NCI-H524 (cell line): Measurements from ENCODE around the gene ACTR1B.
"Not testable (repeated sequence)": the region's sequence is repeated elsewhere in the genome, so short reads cannot be mapped to it uniquely, and the experiment has no call there.

Experiments
- DNase-seq, 2 experiments: peaks; one replicate each; lab custom pipeline; 2025; lab: John Stamatoyannopoulos, UW

Gene ACTR1B

GRCh38 chr2:97688062-97688827 is 24.4 kb upstream of the ACTR1B start:
- DNase-seq = no peak

GRCh38 chr2:97687235-97687634 is 23.4 kb upstream of the ACTR1B start:
- DNase-seq = not testable (repeated sequence)

GRCh38 chr2:97678298-97678697 is 14.5 kb upstream of the ACTR1B start:
- DNase-seq = no peak

GRCh38 chr2:97677480-97677879 is 13.6 kb upstream of the ACTR1B start:
- DNase-seq = no peak

GRCh38 chr2:97676620-97677019 is 12.8 kb upstream of the ACTR1B start:
- DNase-seq = no peak

GRCh38 chr2:97675430-97676113 is 11.7 kb upstream of the ACTR1B start:
- DNase-seq = no peak

- no peak for DNase-seq
Observed at GRCh38 chr2:97673915-97674283, 10.1 kb upstream of the ACTR1B start.

- no peak for DNase-seq
Observed at GRCh38 chr2:97673182-97673914, 9.5 kb upstream of the ACTR1B start.

- DNase-seq = not testable (repeated sequence)
Observed at GRCh38 chr2:97672606-97673140, 8.8 kb upstream of the ACTR1B start.

GRCh38 chr2:97671526-97671925 is 7.7 kb upstream of the ACTR1B start:
- no peak for DNase-seq

GRCh38 chr2:97670471-97670870 is 6.6 kb upstream of the ACTR1B start:
- no peak for DNase-seq

- no peak for DNase-seq
Observed at GRCh38 chr2:97669448-97669847, 5.6 kb upstream of the ACTR1B start, which contains the start of gene C2orf92. TSS of gene C2orf92 (plus strand) at chr2:97669713. CDS start at chr2:97669789, 76 bp downstream.

GRCh38 chr2:97664636-97664970 is 759 bp upstream of the ACTR1B start:
- DNase-seq = peak in 1 of 2 experiments; percentile 43

GRCh38 chr2:97663626-97663961 is 250 bp downstream of the ACTR1B start:
- DNase-seq = peak in 1 of 2 experiments; percentile 34

- peak in 1 of 2 experiments; percentile 61 for DNase-seq
Observed at GRCh38 chr2:97662895-97663625, 784 bp downstream of the ACTR1B start.

GRCh38 chr2:97662386-97662894 is 1.4 kb downstream of the ACTR1B start:
- DNase-seq = peak in 1 of 2 experiments; percentile 10

- no peak for DNase-seq
Observed at GRCh38 chr2:97661927-97662326, 1.9 kb downstream of the ACTR1B start.

GRCh38 chr2:97660775-97661389 is 3.0 kb downstream of the ACTR1B start:
- no peak for DNase-seq

GRCh38 chr2:97660044-97660774 is 3.6 kb downstream of the ACTR1B start:
- DNase-seq = no peak

GRCh38 chr2:97659256-97660043 is 4.4 kb downstream of the ACTR1B start:
- DNase-seq = no peak
